ENCODE results near the gene CTAGE6. TPM values are rescaled to one million over a fixed set of nuclear protein-coding genes. Genes with fewer than 3 reads are reported as not detected.
"Not testable (repeated sequence)": the region's sequence is repeated elsewhere in the genome, so short reads cannot be mapped to it uniquely, and the experiment has no call there.

CTAGE6 gene
- 1 to 10 TPM in 1 of 2 experiments, under 1 TPM in 1; 0.94 to 1.5 TPM for total RNA-seq

- H3K4me3 Mint-ChIP-seq; H3K36me3 Mint-ChIP-seq (ENCODE audit: low read depth); H3K9me3 Mint-ChIP-seq (ENCODE audit: low read depth); ATAC-seq; H3K4me1 Mint-ChIP-seq; intact Hi-C loops (cut with DNase I, micrococcal nuclease); CTCF ChIA-PET; DNase-seq; POLR2A ChIA-PET; H3K27me3 Mint-ChIP-seq; H3K27ac Mint-ChIP-seq: not testable (repeated sequence)
Measured at GRCh38 chr7:143757596-143757995, at the start of gene CTAGE6. TSS of gene CTAGE6 (minus strand) at chr7:143757696. CDS start at chr7:143757658, 38 bp downstream.

GRCh38 chr7:143806664-143807071 lies 49.2 kb upstream of the CTAGE6 start:
- H3K4me1 Mint-ChIP-seq; ATAC-seq; H3K27me3 Mint-ChIP-seq; H3K4me3 Mint-ChIP-seq; POLR2A ChIA-PET; H3K36me3 Mint-ChIP-seq (ENCODE audit: low read depth); H3K9me3 Mint-ChIP-seq (ENCODE audit: low read depth); CTCF ChIA-PET; intact Hi-C loops (cut with DNase I, micrococcal nuclease); DNase-seq; H3K27ac Mint-ChIP-seq: not testable (repeated sequence)

GRCh38 chr7:143797896-143798290 lies 40.4 kb upstream of the CTAGE6 start:
- H3K27ac Mint-ChIP-seq; intact Hi-C loops (cut with DNase I, micrococcal nuclease); H3K4me1 Mint-ChIP-seq; H3K27me3 Mint-ChIP-seq; POLR2A ChIA-PET; ATAC-seq; CTCF ChIA-PET; H3K36me3 Mint-ChIP-seq (ENCODE audit: low read depth); H3K4me3 Mint-ChIP-seq; H3K9me3 Mint-ChIP-seq (ENCODE audit: low read depth); DNase-seq: not testable (repeated sequence)

- H3K27me3 Mint-ChIP-seq; DNase-seq; POLR2A ChIA-PET; intact Hi-C loops (cut with DNase I, micrococcal nuclease); H3K4me3 Mint-ChIP-seq; H3K9me3 Mint-ChIP-seq (ENCODE audit: low read depth); H3K4me1 Mint-ChIP-seq; CTCF ChIA-PET; ATAC-seq; H3K27ac Mint-ChIP-seq; H3K36me3 Mint-ChIP-seq (ENCODE audit: low read depth): not testable (repeated sequence)
Measured at GRCh38 chr7:143797119-143797895, 39.8 kb upstream of the CTAGE6 start.

GRCh38 chr7:143795653-143796052 lies 38.2 kb upstream of the CTAGE6 start:
- H3K36me3 Mint-ChIP-seq (ENCODE audit: low read depth); POLR2A ChIA-PET; intact Hi-C loops (cut with DNase I, micrococcal nuclease); CTCF ChIA-PET; H3K4me3 Mint-ChIP-seq; H3K27ac Mint-ChIP-seq; H3K4me1 Mint-ChIP-seq; H3K27me3 Mint-ChIP-seq; ATAC-seq; DNase-seq; H3K9me3 Mint-ChIP-seq (ENCODE audit: low read depth): not testable (repeated sequence)

GRCh38 chr7:143792633-143793032 lies 35.1 kb upstream of the CTAGE6 start:
- ATAC-seq (peak; percentile 100), DNase-seq (peak; percentile 69)
- POLR2A ChIA-PET; H3K27ac Mint-ChIP-seq; H3K4me1 Mint-ChIP-seq; intact Hi-C loops (cut with DNase I, micrococcal nuclease); CTCF ChIA-PET; H3K36me3 Mint-ChIP-seq (ENCODE audit: low read depth); H3K27me3 Mint-ChIP-seq; H3K9me3 Mint-ChIP-seq (ENCODE audit: low read depth); H3K4me3 Mint-ChIP-seq: not testable (repeated sequence)

- H3K27me3 Mint-ChIP-seq; POLR2A ChIA-PET; ATAC-seq; DNase-seq; intact Hi-C loops (cut with DNase I, micrococcal nuclease); H3K9me3 Mint-ChIP-seq (ENCODE audit: low read depth); H3K36me3 Mint-ChIP-seq (ENCODE audit: low read depth); H3K27ac Mint-ChIP-seq; H3K4me3 Mint-ChIP-seq; CTCF ChIA-PET; H3K4me1 Mint-ChIP-seq: not testable (repeated sequence)
Measured at GRCh38 chr7:143785415-143786182, 28.1 kb upstream of the CTAGE6 start.

- H3K4me3 Mint-ChIP-seq; CTCF ChIA-PET; intact Hi-C loops (cut with DNase I, micrococcal nuclease); ATAC-seq; H3K27me3 Mint-ChIP-seq; H3K36me3 Mint-ChIP-seq (ENCODE audit: low read depth); H3K4me1 Mint-ChIP-seq; POLR2A ChIA-PET; H3K27ac Mint-ChIP-seq; H3K9me3 Mint-ChIP-seq (ENCODE audit: low read depth): not testable (repeated sequence)
- peak; percentile 6 for DNase-seq
Measured at GRCh38 chr7:143779591-143779990, 22.1 kb upstream of the CTAGE6 start.

- H3K9me3 Mint-ChIP-seq (ENCODE audit: low read depth); H3K4me1 Mint-ChIP-seq; CTCF ChIA-PET; H3K27ac Mint-ChIP-seq; H3K4me3 Mint-ChIP-seq; intact Hi-C loops (cut with DNase I, micrococcal nuclease); ATAC-seq; POLR2A ChIA-PET; H3K36me3 Mint-ChIP-seq (ENCODE audit: low read depth); DNase-seq; H3K27me3 Mint-ChIP-seq: not testable (repeated sequence)
Measured at GRCh38 chr7:143772738-143773468, 15.4 kb upstream of the CTAGE6 start.

- CTCF ChIA-PET; intact Hi-C loops (cut with DNase I, micrococcal nuclease); H3K27ac Mint-ChIP-seq; DNase-seq; POLR2A ChIA-PET; H3K9me3 Mint-ChIP-seq (ENCODE audit: low read depth); H3K27me3 Mint-ChIP-seq; ATAC-seq; H3K4me1 Mint-ChIP-seq; H3K4me3 Mint-ChIP-seq; H3K36me3 Mint-ChIP-seq (ENCODE audit: low read depth): not testable (repeated sequence)
Measured at GRCh38 chr7:143767531-143767930, 10.0 kb upstream of the CTAGE6 start.

GRCh38 chr7:143765678-143766077 lies 8.2 kb upstream of the CTAGE6 start:
- intact Hi-C loops (cut with DNase I, micrococcal nuclease), result not testable (repeated sequence)

GRCh38 chr7:143763065-143763464 lies 5.6 kb upstream of the CTAGE6 start:
- CTCF ChIA-PET, POLR2A ChIA-PET: not testable (repeated sequence)

More at GRCh38 chr7:143765678-143766077, 8.2 kb upstream of the CTAGE6 start:
- DNase-seq; H3K36me3 Mint-ChIP-seq (ENCODE audit: low read depth); H3K27me3 Mint-ChIP-seq; CTCF ChIA-PET; H3K4me3 Mint-ChIP-seq; H3K27ac Mint-ChIP-seq; POLR2A ChIA-PET; H3K9me3 Mint-ChIP-seq (ENCODE audit: low read depth); H3K4me1 Mint-ChIP-seq: not testable (repeated sequence)
- ATAC-seq, result peak; percentile 64

More at GRCh38 chr7:143763065-143763464, 5.6 kb upstream of the CTAGE6 start:
- H3K9me3 Mint-ChIP-seq (ENCODE audit: low read depth); H3K27ac Mint-ChIP-seq; DNase-seq; intact Hi-C loops (cut with DNase I, micrococcal nuclease); H3K36me3 Mint-ChIP-seq (ENCODE audit: low read depth); H3K4me3 Mint-ChIP-seq; H3K4me1 Mint-ChIP-seq; H3K27me3 Mint-ChIP-seq; ATAC-seq: not testable (repeated sequence)
